Measurements from ENCODE around the gene JMJD1C.

Gene JMJD1C

DNA sequence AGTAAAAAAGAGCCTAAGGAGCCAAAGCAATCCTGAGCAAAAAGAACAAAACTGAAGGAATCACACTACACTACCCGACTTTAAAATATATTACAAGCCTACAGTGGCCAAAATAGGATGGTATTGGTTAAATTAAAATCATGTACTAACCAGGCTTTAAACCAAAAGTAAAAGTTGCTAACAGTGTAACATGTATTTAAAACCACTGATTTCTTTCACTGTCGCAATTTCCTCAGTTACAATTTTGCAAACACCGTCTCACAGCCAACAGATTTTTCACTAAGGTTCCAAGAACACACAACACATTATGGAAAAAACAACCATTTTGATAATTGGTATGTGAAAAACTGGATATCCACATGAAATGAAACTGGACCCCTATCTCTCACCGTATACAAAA, 74.0 kb downstream of the JMJD1C start:
- DNase-seq (ENCODE audit: low spot score): no peak
- Histone ChIP-seq H3K27ac (replicated peaks; ENCODE audit: low read length) (no peak overlapping the region), H2BK120ac (ENCODE audit: low read depth, low read length) (no peak overlapping the region), H3K4me3 (ENCODE audit: low read length in 2 of 2) (no peak overlapping the region), H3K4me2 (ENCODE audit: insufficient read depth, low read length, poor library complexity, severe bottlenecking) (no peak overlapping the region), H3K23ac (ENCODE audit: low read depth, low read length, poor library complexity) (no peak overlapping the region), H3K79me1 (ENCODE audit: low read depth, low read length) (peaks cover 3% of the 10 kb centered on the region), H2BK15ac (ENCODE audit: low read length) (no peak overlapping the region), H3K18ac (ENCODE audit: low read length) (no peak overlapping the region), H2BK12ac (ENCODE audit: low read length) (no peak overlapping the region), H3K36me3 (replicated peaks in 1 of 2; ENCODE audit: control insufficient read depth in 2 of 2, insufficient read depth in 2 of 2, low read length in 2 of 2) (no peaks in the 10 kb centered on the region), H3K4me1 (ENCODE audit: control insufficient read depth in 2 of 2, insufficient read depth in 1 of 2, low read depth in 1 of 2, low read length in 2 of 2) (no peaks in the 10 kb centered on the region), H3K27me3 (ENCODE audit: control insufficient read depth in 3 of 3, insufficient read depth in 3 of 3, low read depth in 1 of 3, low read length in 3 of 3) (no peaks in the 10 kb centered on the region), H3K9ac (ENCODE audit: low read depth, low read length, poor library complexity) (no peak overlapping the region), H3K4ac (ENCODE audit: low read length) (no peak overlapping the region), H2AK5ac (ENCODE audit: low read depth, low read length) (no peak overlapping the region), H2AFZ (ENCODE audit: low read length) (no peak overlapping the region), H4K91ac (ENCODE audit: low read depth, low read length, poor library complexity) (no peak overlapping the region), H2BK5ac (ENCODE audit: low read length) (no peak overlapping the region), H4K8ac (ENCODE audit: low read depth, low read length) (no peak overlapping the region), H3K9me3 (replicated peaks in 1 of 2; ENCODE audit: control insufficient read depth in 2 of 2, insufficient read depth in 1 of 2, low read depth in 1 of 2, low read length in 2 of 2) (peaks cover 0 to 33% of the 10 kb centered on the region in 2 donors), H3K14ac (ENCODE audit: low read length) (no peak overlapping the region)
- no CpG with 5 or more reads among the region's 4 CpGs for WGBS, 2 donors (ENCODE audit: extremely low coverage in 2 of 2, insufficient read length in 2 of 2, insufficient replicate concordance in 1 of 2)

DNA sequence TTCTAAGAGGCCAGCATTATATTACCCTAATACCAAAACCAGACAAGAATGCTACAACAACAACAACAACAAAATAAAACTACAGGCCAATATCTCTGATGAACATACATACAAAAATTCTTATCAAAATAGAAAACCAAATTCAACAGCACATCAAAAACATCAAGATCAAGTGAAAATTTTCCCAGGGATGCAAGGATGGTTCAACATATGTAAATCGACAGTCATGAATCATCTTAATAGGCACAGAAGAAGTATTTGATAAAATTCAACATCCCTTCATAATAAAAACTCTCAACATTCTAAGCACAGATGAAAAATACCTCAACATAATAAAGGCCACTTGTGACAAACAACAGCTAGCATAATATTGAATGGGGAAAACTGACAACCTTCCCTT, 75.3 kb downstream of the JMJD1C start:
- Histone ChIP-seq H3K23ac (ENCODE audit: low read depth, low read length, poor library complexity) (no peak overlapping the region), H3K9me3 (replicated peaks in 1 of 2; ENCODE audit: control insufficient read depth in 2 of 2, insufficient read depth in 1 of 2, low read depth in 1 of 2, low read length in 2 of 2) (peaks cover 0 to 33% of the 10 kb centered on the region in 2 donors), H3K27me3 (ENCODE audit: control insufficient read depth in 3 of 3, insufficient read depth in 3 of 3, low read depth in 1 of 3, low read length in 3 of 3) (no peaks in the 10 kb centered on the region), H3K4ac (ENCODE audit: low read length) (no peak overlapping the region), H3K4me1 (ENCODE audit: control insufficient read depth in 2 of 2, insufficient read depth in 1 of 2, low read depth in 1 of 2, low read length in 2 of 2) (no peaks in the 10 kb centered on the region), H2BK15ac (ENCODE audit: low read length) (no peak overlapping the region), H2AFZ (ENCODE audit: low read length) (no peak overlapping the region), H4K91ac (ENCODE audit: low read depth, low read length, poor library complexity) (no peak overlapping the region), H3K4me3 (ENCODE audit: low read length in 2 of 2) (no peak overlapping the region), H3K18ac (ENCODE audit: low read length) (no peak overlapping the region), H4K8ac (ENCODE audit: low read depth, low read length) (no peak overlapping the region), H2BK5ac (ENCODE audit: low read length) (no peak overlapping the region), H3K14ac (ENCODE audit: low read length) (no peak overlapping the region), H2BK12ac (ENCODE audit: low read length) (no peak overlapping the region), H3K27ac (replicated peaks; ENCODE audit: low read length) (no peak overlapping the region), H2BK120ac (ENCODE audit: low read depth, low read length) (no peak overlapping the region), H3K4me2 (ENCODE audit: insufficient read depth, low read length, poor library complexity, severe bottlenecking) (no peak overlapping the region), H3K36me3 (replicated peaks in 1 of 2; ENCODE audit: control insufficient read depth in 2 of 2, insufficient read depth in 2 of 2, low read length in 2 of 2) (no peaks in the 10 kb centered on the region), H2AK5ac (ENCODE audit: low read depth, low read length) (no peak overlapping the region), H3K9ac (ENCODE audit: low read depth, low read length, poor library complexity) (no peak overlapping the region), H3K79me1 (ENCODE audit: low read depth, low read length) (peaks cover 10% of the 10 kb centered on the region)
- no CpG with 5 or more reads among the region's 1 CpG for WGBS, 2 donors (ENCODE audit: extremely low coverage in 2 of 2, insufficient read length in 2 of 2, insufficient replicate concordance in 1 of 2)
- no peak for DNase-seq (ENCODE audit: low spot score)

DNA sequence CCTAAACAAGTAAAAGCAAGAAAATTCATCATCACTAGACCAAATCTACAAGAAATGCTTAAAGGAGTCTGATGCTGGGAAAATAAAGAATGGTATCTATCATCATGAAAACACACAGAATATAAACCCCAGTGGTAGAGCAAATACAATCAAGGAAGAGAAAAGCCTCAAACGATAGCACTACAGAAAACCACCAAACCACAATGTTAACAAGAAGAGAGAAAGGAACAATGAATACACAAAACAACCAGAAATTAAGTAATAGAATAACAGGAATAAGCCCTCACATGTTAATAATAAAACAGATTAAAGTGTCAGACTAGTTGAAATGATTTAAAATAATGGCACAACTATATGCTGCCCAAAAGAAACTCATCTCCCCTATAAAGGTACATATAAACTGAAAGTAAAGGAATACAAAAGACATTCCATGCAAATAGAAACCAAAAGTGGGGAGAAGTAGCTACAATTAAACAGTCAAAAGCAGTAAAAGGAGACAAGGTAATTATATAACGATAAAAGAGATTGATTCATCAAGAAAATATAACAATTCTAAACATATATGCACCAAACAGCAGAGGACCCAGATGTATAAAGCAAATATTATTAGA, 77.3 kb downstream of the JMJD1C start:
- H3K4me2 ChIP-seq (ENCODE audit: insufficient read depth, low read length, poor library complexity, severe bottlenecking): no peak overlapping the region
- no peak overlapping the region for H2BK12ac ChIP-seq (ENCODE audit: low read length)
- H3K14ac ChIP-seq (ENCODE audit: low read length): no peak overlapping the region
- no peak overlapping the region for H3K4ac ChIP-seq (ENCODE audit: low read length)
- peaks cover 10% of the 10 kb centered on the region for H3K79me1 ChIP-seq (ENCODE audit: low read depth, low read length)
- H3K36me3 ChIP-seq (replicated peaks in 1 of 2; ENCODE audit: control insufficient read depth in 2 of 2, insufficient read depth in 2 of 2, low read length in 2 of 2): no peaks in the 10 kb centered on the region
- no peak overlapping the region for H4K8ac ChIP-seq (ENCODE audit: low read depth, low read length)
- peaks cover 0 to 35% of the 10 kb centered on the region in 2 donors for H3K9me3 ChIP-seq (replicated peaks in 1 of 2; ENCODE audit: control insufficient read depth in 2 of 2, insufficient read depth in 1 of 2, low read depth in 1 of 2, low read length in 2 of 2)
- no CpG with 5 or more reads among the region's 2 CpGs for WGBS, 2 donors (ENCODE audit: extremely low coverage in 2 of 2, insufficient read length in 2 of 2, insufficient replicate concordance in 1 of 2)
- H3K18ac ChIP-seq (ENCODE audit: low read length): no peak overlapping the region
- H2BK120ac ChIP-seq (ENCODE audit: low read depth, low read length): no peak overlapping the region
- H4K91ac ChIP-seq (ENCODE audit: low read depth, low read length, poor library complexity): no peak overlapping the region
- DNase-seq (ENCODE audit: low spot score): no peak
- no peak overlapping the region for H3K4me3 ChIP-seq (ENCODE audit: low read length in 2 of 2)
- no peak overlapping the region for H3K9ac ChIP-seq (ENCODE audit: low read depth, low read length, poor library complexity)
- no peak overlapping the region for H3K27ac ChIP-seq (replicated peaks; ENCODE audit: low read length)
- H3K4me1 ChIP-seq (ENCODE audit: control insufficient read depth in 2 of 2, insufficient read depth in 1 of 2, low read depth in 1 of 2, low read length in 2 of 2): no peaks in the 10 kb centered on the region
- no peak overlapping the region for H2AFZ ChIP-seq (ENCODE audit: low read length)
- no peak overlapping the region for H2BK15ac ChIP-seq (ENCODE audit: low read length)
- H2BK5ac ChIP-seq (ENCODE audit: low read length): no peak overlapping the region
- H2AK5ac ChIP-seq (ENCODE audit: low read depth, low read length): no peak overlapping the region
- H3K23ac ChIP-seq (ENCODE audit: low read depth, low read length, poor library complexity): no peak overlapping the region
- no peaks in the 10 kb centered on the region for H3K27me3 ChIP-seq (ENCODE audit: control insufficient read depth in 3 of 3, insufficient read depth in 3 of 3, low read depth in 1 of 3, low read length in 3 of 3)

DNA sequence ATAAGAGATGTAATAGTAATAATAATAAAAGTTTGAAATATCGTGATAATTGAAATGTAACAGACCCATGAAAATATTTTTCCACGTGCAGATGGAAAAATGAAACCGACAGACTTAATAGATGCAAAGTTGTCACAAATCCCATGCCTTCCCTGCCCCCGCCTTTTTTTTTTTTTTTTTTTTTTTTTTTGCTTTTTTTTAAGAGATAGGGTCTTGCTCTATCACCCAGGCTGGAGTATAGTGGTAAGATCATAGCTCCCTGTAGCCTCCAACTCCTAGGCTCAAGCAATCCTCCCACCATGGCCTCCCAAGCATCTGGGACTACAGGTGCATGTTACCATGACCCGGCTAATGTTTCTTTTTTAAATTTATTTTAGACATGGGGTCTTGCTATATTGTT, 80.5 kb downstream of the JMJD1C start:
- H3K9ac ChIP-seq (ENCODE audit: low read depth, low read length, poor library complexity): no peak overlapping the region
- H3K4me1 ChIP-seq (ENCODE audit: control insufficient read depth in 2 of 2, insufficient read depth in 1 of 2, low read depth in 1 of 2, low read length in 2 of 2): no peaks in the 10 kb centered on the region
- H3K4me3 ChIP-seq (ENCODE audit: low read length in 2 of 2): no peak overlapping the region
- H3K4me2 ChIP-seq (ENCODE audit: insufficient read depth, low read length, poor library complexity, severe bottlenecking): no peak overlapping the region
- no peak overlapping the region for H3K27ac ChIP-seq (replicated peaks; ENCODE audit: low read length)
- H2BK5ac ChIP-seq (ENCODE audit: low read length): no peak overlapping the region
- no peak overlapping the region for H4K91ac ChIP-seq (ENCODE audit: low read depth, low read length, poor library complexity)
- no peak overlapping the region for H2BK12ac ChIP-seq (ENCODE audit: low read length)
- H4K8ac ChIP-seq (ENCODE audit: low read depth, low read length): no peak overlapping the region
- H2BK120ac ChIP-seq (ENCODE audit: low read depth, low read length): no peak overlapping the region
- no peaks in the 10 kb centered on the region for H3K27me3 ChIP-seq (ENCODE audit: control insufficient read depth in 3 of 3, insufficient read depth in 3 of 3, low read depth in 1 of 3, low read length in 3 of 3)
- no peak overlapping the region for H3K14ac ChIP-seq (ENCODE audit: low read length)
- no peak overlapping the region for H2AK5ac ChIP-seq (ENCODE audit: low read depth, low read length)
- H3K36me3 ChIP-seq (replicated peaks in 1 of 2; ENCODE audit: control insufficient read depth in 2 of 2, insufficient read depth in 2 of 2, low read length in 2 of 2): peaks cover 0 to 5% of the 10 kb centered on the region in 2 donors
- no peak overlapping the region for H2BK15ac ChIP-seq (ENCODE audit: low read length)
- H3K18ac ChIP-seq (ENCODE audit: low read length): no peak overlapping the region
- H3K9me3 ChIP-seq (replicated peaks in 1 of 2; ENCODE audit: control insufficient read depth in 2 of 2, insufficient read depth in 1 of 2, low read depth in 1 of 2, low read length in 2 of 2): peaks cover 0 to 26% of the 10 kb centered on the region in 2 donors
- H3K23ac ChIP-seq (ENCODE audit: low read depth, low read length, poor library complexity): no peak overlapping the region
- no peak for DNase-seq (ENCODE audit: low spot score)
- H3K4ac ChIP-seq (ENCODE audit: low read length): no peak overlapping the region
- H3K79me1 ChIP-seq (ENCODE audit: low read depth, low read length): peaks cover 7% of the 10 kb centered on the region
- WGBS, 2 donors (ENCODE audit: extremely low coverage in 2 of 2, insufficient read length in 2 of 2, insufficient replicate concordance in 1 of 2): no CpG with 5 or more reads among the region's 5 CpGs
- H2AFZ ChIP-seq (ENCODE audit: low read length): no peak overlapping the region

Data from neuronal stem cell (in vitro differentiated cells).